NCI-H1417 (cell line): Measurements from ENCODE around the gene CDC42BPB.
"Not testable (repeated sequence)": the region's sequence is repeated elsewhere in the genome, so short reads cannot be mapped to it uniquely, and the experiment has no call there.

Experiments
- DNase-seq, 3 experiments: peaks; one replicate each; lab custom pipeline; 2025; lab: John Stamatoyannopoulos, UW

CDC42BPB gene

GRCh38 chr14:103052407-103052806 lies 4.9 kb downstream of the CDC42BPB start:
- no peak for DNase-seq

DNA sequence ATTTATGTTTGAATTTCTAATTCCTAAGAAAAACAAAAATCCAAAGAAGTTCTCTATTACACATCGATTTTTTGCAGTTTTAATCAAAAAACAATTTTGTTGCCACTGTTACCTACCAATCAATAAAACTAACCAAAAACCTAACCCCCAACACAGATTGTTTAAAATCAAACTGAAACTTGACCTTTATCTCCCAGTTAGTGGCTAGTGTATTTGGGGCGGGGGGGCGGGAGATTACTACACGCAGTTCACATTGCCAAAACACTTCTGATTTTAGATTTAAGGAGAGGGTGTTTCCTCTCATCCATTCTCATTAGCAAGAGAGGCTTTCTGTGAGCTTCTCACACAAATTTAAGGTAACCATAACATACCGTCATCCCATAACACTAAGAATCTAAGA lies 6.4 kb downstream of the CDC42BPB start:
- no peak for DNase-seq

DNA sequence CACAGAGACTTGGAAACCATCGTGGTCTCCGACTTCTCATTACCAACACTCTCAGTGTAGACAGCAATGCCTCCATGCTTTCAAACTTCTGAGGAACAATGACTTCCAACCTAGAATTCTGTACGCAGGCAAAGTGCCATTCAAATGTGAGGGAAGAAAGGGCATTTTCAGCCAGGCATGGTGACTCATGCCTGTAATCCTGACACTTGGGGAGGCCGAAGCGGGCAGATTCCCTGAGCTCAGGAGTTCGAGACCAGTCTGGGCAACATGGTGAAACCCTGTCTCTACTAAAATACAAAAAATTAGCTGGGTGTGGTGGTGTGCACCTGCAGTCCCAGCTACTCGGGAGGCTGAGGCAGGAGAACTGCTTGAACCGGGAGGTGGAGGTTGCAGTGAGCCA lies 9.9 kb downstream of the CDC42BPB start:
- DNase-seq: not testable (repeated sequence)

DNA sequence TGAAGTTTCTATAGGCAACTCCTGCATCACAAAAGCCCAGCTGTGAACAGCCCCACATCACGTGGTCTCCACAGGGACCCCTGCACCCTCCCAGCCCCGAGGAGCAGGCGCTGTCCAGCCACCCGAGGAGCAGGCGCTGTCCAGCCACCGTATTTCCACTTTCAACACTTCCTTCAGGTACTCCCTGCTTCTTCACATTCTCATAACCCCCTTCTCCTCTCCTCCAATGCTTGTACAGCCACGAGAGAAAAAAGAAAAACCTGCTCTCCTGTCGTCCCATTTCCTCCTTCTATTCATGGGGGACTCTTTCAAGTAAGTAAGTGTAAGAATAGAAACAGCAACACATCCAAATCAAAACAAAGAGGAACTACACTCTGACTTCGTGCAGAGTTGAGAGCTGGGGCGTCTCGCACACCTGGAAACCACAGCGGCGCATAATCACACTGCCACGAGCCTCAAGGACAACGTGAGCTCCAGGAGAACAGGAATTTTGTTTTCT lies 11.9 kb downstream of the CDC42BPB start:
- no peak for DNase-seq

GRCh38 chr14:103043257-103044015 lies 13.9 kb downstream of the CDC42BPB start:
- no peak for DNase-seq

DNA sequence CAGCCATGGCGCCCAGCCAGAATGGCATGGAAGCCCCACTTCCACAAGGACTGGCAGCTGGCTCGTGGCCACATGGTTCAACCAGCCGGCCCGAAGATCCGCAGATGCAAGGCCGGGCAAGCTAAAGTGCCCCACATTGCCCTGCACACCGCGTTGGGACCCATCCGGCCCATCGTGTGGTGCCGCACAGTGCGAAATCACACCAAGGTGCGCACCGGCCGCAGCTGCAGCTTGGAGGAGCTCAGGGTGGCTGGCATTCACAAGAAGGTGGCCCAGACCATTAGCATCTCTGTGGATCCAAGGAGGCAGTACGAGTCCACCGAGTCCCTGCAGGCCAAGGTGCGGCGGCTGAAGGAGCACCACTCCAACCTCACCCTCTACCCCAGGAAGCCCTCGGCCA lies 15.9 kb downstream of the CDC42BPB start:
- DNase-seq: no peak

GRCh38 chr14:103033681-103034096 lies 23.7 kb downstream of the CDC42BPB start:
- no peak for DNase-seq

DNA sequence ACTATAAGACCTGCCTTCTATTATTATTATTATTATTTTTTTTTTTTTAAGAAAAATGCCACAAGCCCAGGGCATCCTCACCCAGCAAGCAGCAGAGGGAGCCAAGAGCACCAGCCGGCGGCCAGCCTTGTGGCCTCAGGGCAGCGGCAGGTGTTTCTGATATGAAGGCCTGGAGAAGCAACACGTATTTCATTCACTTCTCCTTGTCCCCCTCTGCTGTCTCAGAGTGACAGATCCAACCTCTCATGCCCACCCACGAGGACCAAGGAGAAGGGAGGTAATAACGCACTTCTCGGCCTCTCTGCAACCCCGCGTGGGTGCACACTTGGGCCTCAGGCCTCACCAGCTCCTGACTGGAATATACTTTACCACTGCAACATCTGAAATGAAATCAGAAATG lies 25.4 kb downstream of the CDC42BPB start:
- DNase-seq: peak in 2 of 3 experiments; percentile 19 to 67

- DNase-seq: no peak
Observed at GRCh38 chr14:103031566-103031911, 25.8 kb downstream of the CDC42BPB start.

GRCh38 chr14:103030741-103031565 lies 26.4 kb downstream of the CDC42BPB start:
- no peak for DNase-seq

DNA sequence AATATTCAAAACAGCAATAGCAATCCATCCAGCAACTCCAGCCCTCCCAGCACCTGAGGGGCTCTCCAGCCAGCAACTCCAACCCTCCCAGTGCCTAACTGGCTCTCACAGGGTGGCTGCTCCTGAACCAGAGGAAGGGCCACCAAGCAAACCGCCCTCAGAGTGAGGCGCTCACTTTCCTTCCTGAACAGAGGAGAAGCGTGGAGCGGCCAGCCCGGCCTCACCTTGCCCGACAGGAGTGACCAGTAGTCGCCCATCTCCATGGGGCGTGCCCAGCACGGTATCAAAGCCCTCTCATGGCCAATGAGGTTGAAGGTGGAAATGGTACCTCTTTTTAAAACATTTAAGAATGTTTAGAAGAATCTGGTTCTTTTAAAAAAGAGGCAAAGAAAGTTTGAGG lies 27.4 kb downstream of the CDC42BPB start:
- no peak for DNase-seq

GRCh38 chr14:103028772-103029171 lies 28.6 kb downstream of the CDC42BPB start:
- no peak for DNase-seq

DNA sequence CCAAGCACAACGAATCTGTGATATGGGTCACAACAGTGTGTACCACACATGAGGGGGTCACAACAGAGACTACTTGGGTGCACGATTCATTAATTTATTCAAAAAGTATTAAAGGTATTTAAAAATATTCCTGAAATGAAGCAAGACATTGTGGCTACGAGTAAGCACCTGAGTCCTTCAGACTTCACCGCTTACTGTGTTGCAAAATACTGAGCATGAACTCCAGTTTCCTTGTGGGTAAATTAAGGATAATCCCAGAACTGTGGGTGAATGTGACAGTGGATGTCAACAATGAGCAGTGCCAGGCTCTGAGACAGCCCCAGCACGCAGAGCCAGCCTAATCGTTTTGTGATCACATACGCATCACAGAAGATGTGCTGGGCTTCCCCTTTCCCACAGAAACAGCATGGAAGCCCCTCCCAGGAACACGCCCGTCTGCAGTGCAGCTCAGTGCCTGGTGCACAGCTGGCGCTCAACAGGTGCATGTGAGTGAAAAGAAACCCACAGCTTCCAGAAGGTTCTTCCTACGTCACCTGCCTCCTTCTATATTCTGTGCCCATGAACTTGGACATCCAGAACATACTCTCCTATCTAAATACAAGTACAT lies 29.1 kb downstream of the CDC42BPB start:
- DNase-seq: no peak

DNA sequence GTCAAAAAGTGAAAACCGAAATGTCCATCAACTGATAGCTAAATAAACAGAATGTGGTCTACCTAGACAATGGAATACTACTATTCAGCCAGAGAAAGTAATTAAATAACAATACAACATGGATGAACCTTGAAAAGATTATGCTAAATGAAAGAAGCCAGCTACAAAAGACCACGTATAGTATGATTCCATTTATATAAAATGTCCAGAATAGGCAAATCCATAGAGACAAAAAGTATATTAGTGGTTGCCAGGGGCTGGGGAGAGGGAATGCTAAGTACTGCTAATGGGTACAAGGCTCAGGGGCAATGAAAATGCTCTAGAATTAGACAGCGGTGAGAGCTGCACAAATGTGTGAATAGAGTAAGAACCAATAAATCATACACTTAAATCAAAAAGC lies 29.9 kb downstream of the CDC42BPB start:
- no peak for DNase-seq

GRCh38 chr14:103026988-103027387 lies 30.4 kb downstream of the CDC42BPB start:
- no peak for DNase-seq

DNA sequence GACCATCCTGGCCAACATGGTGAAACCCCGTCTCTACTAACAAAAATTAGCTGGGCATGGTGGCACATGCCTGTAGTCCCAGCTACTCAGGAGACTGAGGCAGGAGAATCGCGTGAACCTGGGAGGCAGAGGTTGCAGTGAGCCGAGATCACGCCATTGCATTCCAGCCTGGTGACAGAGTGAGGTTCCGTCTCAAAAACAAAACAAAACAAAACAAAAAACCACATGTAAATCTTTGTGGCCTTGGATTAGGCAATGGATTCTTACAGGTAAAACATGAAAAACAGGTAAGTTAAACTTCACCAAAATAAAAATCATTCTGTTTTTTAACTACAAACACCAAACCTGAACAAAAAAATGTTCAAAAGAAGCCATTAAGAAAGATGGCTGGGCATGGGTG lies 31.2 kb downstream of the CDC42BPB start:
- DNase-seq: not testable (repeated sequence)

GRCh38 chr14:103023881-103024473 lies 33.4 kb downstream of the CDC42BPB start:
- no peak for DNase-seq

DNA sequence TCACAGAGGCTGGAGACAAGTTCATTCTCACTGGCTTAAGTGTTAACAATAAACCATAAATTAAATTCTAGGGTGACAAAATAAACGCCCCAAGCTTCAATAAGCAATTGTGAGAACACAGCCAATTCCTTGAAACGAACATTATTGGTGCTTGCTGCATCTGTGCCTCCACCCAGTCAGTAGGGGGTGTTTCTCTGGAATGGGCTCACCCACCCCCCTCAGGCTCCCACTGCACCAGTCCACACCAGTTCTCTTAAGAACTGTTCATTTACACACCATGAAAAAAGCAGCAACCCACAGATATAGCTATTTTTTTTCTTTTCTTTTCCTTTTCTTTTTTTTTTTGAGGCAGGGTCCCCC lies 34.7 kb downstream of the CDC42BPB start:
- DNase-seq: peak in 2 of 3 experiments; percentile 58 to 86

DNA sequence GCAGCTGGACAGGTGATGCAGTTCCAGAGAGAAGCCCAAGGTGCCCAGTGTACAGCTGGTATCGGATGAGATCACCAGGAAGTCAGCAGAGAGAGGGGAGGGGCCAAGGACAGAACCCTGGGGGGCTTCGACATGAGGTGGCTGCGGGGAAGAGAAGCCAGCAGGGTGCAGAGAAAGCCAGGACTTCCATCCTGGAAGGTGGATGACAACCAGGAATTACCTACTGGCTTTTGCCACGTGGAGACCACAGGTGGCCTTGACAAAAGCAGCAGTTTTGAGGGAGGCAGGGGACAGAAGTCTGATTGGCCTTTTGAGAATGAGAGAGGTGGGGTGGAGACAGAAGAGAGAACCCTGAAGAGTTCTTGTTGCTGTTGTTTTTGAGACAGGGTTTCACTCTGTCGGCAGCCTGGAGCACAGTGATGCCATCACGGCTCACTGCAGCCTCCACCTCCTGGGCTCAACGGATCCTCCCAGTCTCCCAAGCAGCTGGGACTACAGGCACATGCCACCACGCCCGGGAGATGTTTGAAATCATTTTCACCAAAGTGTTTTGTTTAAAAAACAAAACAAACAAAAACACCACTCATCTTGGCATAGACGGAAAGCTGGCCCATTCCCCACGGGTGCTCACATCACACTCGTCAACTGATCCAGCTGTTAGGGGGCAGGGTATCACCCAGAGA lies 35.2 kb downstream of the CDC42BPB start:
- DNase-seq: peak; percentile 14 to 87 (median 80)

DNA sequence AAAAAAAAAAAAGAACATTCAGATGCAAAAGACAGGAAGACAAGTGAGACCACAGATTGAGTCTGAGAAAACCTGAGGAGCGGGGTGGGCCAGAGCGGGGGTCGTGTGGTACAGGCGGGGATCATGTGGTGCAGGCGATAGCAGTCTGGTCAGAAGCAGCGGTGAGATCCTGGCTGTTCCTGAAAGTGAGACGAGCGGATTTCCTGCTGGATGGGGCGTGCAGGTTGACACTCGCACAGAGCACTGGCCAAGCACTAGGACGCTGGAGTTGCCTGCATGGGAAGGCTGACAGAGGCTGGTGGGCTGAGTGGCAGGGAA lies 35.7 kb downstream of the CDC42BPB start:
- no peak for DNase-seq

- DNase-seq: no peak
Observed at GRCh38 chr14:103020271-103021170, 36.8 kb downstream of the CDC42BPB start.
